ENCODE measurements around the gene CUZD1.

DNA sequence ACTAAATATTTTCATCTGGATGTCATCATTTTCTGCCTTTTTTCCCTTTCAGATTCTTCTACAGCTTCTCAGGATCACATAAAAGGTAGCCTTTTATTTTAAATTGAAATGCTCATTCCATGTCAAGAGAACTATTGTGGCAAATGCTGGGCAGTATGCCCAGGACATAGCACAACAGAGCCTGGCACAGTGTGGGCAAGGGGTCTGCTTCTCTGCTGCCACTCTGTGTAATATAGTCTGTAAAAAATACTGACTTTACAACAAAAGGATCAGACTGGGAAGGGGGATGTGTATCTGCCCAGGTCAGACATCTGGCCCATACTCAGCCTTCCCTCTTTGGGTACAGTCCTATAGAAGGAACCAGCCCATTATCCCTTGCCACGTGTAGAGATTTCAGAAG is 62.7 kb downstream of the CUZD1 start:
- TF ChIP-seq, protein P1, sequence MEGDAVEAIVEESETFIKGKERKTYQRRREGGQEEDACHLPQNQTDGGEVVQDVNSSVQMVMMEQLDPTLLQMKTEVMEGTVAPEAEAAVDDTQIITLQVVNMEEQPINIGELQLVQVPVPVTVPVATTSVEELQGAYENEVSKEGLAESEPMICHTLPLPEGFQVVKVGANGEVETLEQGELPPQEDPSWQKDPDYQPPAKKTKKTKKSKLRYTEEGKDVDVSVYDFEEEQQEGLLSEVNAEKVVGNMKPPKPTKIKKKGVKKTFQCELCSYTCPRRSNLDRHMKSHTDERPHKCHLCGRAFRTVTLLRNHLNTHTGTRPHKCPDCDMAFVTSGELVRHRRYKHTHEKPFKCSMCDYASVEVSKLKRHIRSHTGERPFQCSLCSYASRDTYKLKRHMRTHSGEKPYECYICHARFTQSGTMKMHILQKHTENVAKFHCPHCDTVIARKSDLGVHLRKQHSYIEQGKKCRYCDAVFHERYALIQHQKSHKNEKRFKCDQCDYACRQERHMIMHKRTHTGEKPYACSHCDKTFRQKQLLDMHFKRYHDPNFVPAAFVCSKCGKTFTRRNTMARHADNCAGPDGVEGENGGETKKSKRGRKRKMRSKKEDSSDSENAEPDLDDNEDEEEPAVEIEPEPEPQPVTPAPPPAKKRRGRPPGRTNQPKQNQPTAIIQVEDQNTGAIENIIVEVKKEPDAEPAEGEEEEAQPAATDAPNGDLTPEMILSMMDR (IDR thresholded peaks at IDR 0.05) = no peak
- TF ChIP-seq POLR2A (IDR thresholded peaks at IDR 0.05) = no peak
